Kidney (tissue), 14 donors: Measurements from ENCODE around the gene ADAMTSL3. TPM values are rescaled to one million over a fixed set of nuclear protein-coding genes. Genes with fewer than 3 reads are reported as not detected.

Experiments used
- DNase-seq, 5 donors: peaks; one replicate each; pipeline ENCODE4 v3.0.0-alpha.2; 2013 to 2020
- FAIRE-seq: peaks from 2 replicates; lab custom pipeline; 2012; peaks lifted over from hg19 to GRCh38; lab: Jason Lieb, UNC
- H3K27ac ChIP-seq, 2 donors: one replicate each; pipeline ENCODE4 v1.7.0; 2013; ENCODE audit warnings: low read depth in 2 of 2, low read length in 2 of 2, inconsistent platforms in 1 of 2
- H3K27me3 ChIP-seq: one replicate; pipeline ENCODE4 v1.7.1; 2013; ENCODE audit warnings: low read length, inconsistent platforms; ENCODE audit not compliant: control insufficient read depth, insufficient read depth
- H3K36me3 ChIP-seq, 3 donors: one replicate each; pipeline versions ENCODE4 v1.7.0 to v1.7.1; 2013; ENCODE audit warnings: low read length in 3 of 3, control low read depth in 1 of 3, inconsistent platforms in 1 of 3; ENCODE audit not compliant: insufficient read depth in 3 of 3, control insufficient read depth in 2 of 3
- H3K4me1 ChIP-seq, 3 donors: one replicate each; pipeline versions ENCODE4 v1.7.0 to v1.7.1; 2013; ENCODE audit warnings: low read length in 3 of 3, inconsistent platforms in 1 of 3, low read depth in 1 of 3; ENCODE audit not compliant: control insufficient read depth in 2 of 3, insufficient read depth in 2 of 3
- H3K4me3 ChIP-seq, 3 donors: one replicate each; pipeline versions ENCODE4 v1.7.0 to v1.8.1; 2013; ENCODE audit warnings: low read length in 3 of 3, control low read depth in 1 of 3, inconsistent platforms in 1 of 3
- H3K9ac ChIP-seq, 3 donors: one replicate each; pipeline versions ENCODE4 v1.7.0 to v1.7.1; 2013; ENCODE audit warnings: low read length in 3 of 3, control low read depth in 1 of 3, inconsistent platforms in 1 of 3
- H3K9me3 ChIP-seq, 3 donors: one replicate each; pipeline versions ENCODE4 v1.7.0 to v1.7.1; 2013; ENCODE audit warnings: low read length in 3 of 3, control low read depth in 1 of 3, inconsistent platforms in 1 of 3; ENCODE audit not compliant: control insufficient read depth in 2 of 3, insufficient read depth in 1 of 3
- CTCF ChIP-seq: IDR thresholded peaks from 3 replicates; pipeline ENCODE4 v1.5.1; 2012; ENCODE audit warnings: mild to moderate bottlenecking, moderate library complexity, borderline replicate concordance; ENCODE audit not compliant: insufficient read depth; ENCODE audit errors: extremely low read depth
- intact Hi-C: fragments of 100-400 bp; cut with DNase I; formaldehyde crosslinking; loops from one replicate; pipeline ENCODE4 v1.11.1; 2022
- polyA plus RNA-seq: library from polyadenylated mRNA; stranded (reverse); fragments of 350-450 nt; fragmentation: Illumina TruSeq; extraction: RNeasy Lipid Tissue Mini Kit (QIAGEN cat#74804); gene quantifications from one replicate; pipeline ENCODE4 v1.2.3, GENCODE V29; 2014; ENCODE audit warnings: low read depth, low replicate concordance; ENCODE audit not compliant: insufficient read depth
- total RNA-seq: library from RNA; stranded (reverse); fragmentation: NEBNext Ultra II Directional; extraction: Animal tissue kit (Norgen Biotek cat#: 25700); gene quantifications from one replicate; pipeline ENCODE4 v1.2.1, GENCODE V29; 2021
- donor health status: control.
- donor health status: control.
- donor health status: control.
- donor health status: control.
- donor health status: control.
- donor health status: DM: yes; HTN: yes; CAD: no.
- donor health status: Normal renal cell carcinoma (clear cell type).

Gene ADAMTSL3
- total and polyA plus RNA-seq, 2 donors from 2014 or later: 1.6 to 23.4 TPM

GRCh38 chr15:83881156-83881555, 227.2 kb downstream of the ADAMTSL3 start:
- no peak for FAIRE-seq

DNA sequence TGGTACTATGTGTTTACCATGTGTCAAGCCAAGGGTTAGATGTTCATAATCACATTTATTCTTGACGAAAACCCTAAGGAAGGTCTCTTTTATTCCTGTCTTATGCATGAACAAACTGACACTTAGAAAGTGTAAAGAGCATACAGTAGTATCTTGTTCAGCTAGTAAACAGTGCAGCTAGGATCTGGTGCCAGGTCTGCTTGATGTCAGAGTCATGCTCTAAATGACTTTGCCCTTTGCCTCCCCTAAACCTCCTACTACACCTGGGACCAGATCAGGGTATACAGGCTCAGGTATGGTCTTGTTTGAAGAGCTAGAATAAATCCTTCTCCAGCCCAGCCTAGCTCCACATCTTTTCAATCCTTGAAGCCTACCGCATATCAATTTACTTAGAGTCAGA, 232.4 kb downstream of the ADAMTSL3 start:
- H3K4me3 ChIP-seq: no peak overlapping the region
- TF ChIP-seq CTCF: no peak

More at GRCh38 chr15:83881156-83881555, 227.2 kb downstream of the ADAMTSL3 start:
- TF ChIP-seq CTCF: no peak
- H3K4me3 ChIP-seq: no peak overlapping the region
- no peaks in the 10 kb centered on the region for H3K27me3 ChIP-seq
- no peak overlapping the region for H3K9ac ChIP-seq
- DNase-seq: no peak
- H3K27ac ChIP-seq: no peak overlapping the region
- H3K4me1 ChIP-seq: no peaks in the 10 kb centered on the region
- intact Hi-C loops: no loop called here
- H3K36me3 ChIP-seq: no peaks in the 10 kb centered on the region
- H3K9me3 ChIP-seq: no peaks in the 10 kb centered on the region

DNA sequence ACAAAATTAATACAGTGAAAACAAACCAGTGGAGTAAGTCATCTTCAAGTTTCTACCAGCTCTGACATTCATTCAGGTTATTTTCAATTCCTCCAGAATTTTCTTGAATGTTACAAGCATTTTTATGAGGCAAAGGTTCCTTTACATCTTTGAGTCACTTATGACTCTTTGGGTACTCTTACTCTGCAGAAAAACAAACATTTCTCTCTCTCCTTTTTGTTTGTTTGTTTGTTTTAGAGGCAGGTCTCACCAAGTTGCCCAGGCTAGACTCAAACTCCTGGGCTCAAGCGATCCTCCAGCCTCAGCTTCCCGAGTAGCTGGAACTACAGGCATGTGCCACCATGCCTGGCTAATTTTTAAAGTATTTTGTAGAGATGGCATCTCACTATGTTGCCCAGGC, 233.5 kb downstream of the ADAMTSL3 start:
- H3K4me1 ChIP-seq: no peaks in the 10 kb centered on the region
- no peaks in the 10 kb centered on the region for H3K9me3 ChIP-seq
- H3K27me3 ChIP-seq: no peaks in the 10 kb centered on the region
- no peak overlapping the region for H3K27ac ChIP-seq
- no peak overlapping the region for H3K4me3 ChIP-seq
- no peak for TF ChIP-seq CTCF
- no peaks in the 10 kb centered on the region for H3K36me3 ChIP-seq
- FAIRE-seq: no peak
- no peak overlapping the region for H3K9ac ChIP-seq
- no peak for DNase-seq
- intact Hi-C loops: no loop called here

More for the DNA sequence above, 232.4 kb downstream of the ADAMTSL3 start:
- no peak for DNase-seq
- Histone ChIP-seq H3K27me3 (no peaks in the 10 kb centered on the region), H3K36me3 (no peaks in the 10 kb centered on the region), H3K27ac (no peak overlapping the region), H3K9me3 (no peaks in the 10 kb centered on the region), H3K9ac (no peak overlapping the region), H3K4me1 (no peaks in the 10 kb centered on the region)
- intact Hi-C loops: no loop called here
- FAIRE-seq: no peak

DNA sequence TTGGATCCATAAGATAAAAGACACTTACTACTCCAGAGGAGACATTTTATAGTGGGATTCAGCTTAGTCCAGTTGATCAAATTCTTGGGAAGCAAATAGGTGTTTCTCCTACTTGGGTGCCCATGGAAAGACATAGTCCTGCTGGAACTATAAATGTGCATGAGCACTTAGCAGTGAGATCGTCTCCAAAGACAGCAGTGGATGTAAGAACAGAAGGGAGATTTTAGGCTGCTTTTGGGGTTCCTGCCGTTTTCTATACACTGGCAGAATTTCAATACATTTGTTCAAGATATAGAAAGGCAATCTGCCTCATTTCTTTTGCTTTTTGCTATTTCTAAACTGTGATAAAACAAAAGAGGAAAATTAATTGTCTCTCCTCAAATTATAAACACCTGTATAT, 234.0 kb downstream of the ADAMTSL3 start:
- no peak overlapping the region for H3K4me3 ChIP-seq
- no peak overlapping the region for H3K27ac ChIP-seq
- no peaks in the 10 kb centered on the region for H3K36me3 ChIP-seq
- intact Hi-C loops: no loop called here
- no peak overlapping the region for H3K9ac ChIP-seq
- no peaks in the 10 kb centered on the region for H3K27me3 ChIP-seq
- FAIRE-seq: no peak
- DNase-seq: no peak
- no peaks in the 10 kb centered on the region for H3K4me1 ChIP-seq
- no peaks in the 10 kb centered on the region for H3K9me3 ChIP-seq
- TF ChIP-seq CTCF: no peak
